Astrocyte of the spinal cord (primary cell): ENCODE results near the gene ACTR1A.

Experiments used
- DNase-seq: peaks from one replicate; pipeline ENCODE4 v3.0.0; 2011; ENCODE audit warnings: low read depth, low spot score
- H3K4me3 ChIP-seq: 2 replicates; pipeline ENCODE4 v1.5.1; 2011; ENCODE audit warnings: low read depth, mild to moderate bottlenecking, low read length, moderate library complexity
- in situ Hi-C: cut with HindIII; loops from 2 replicates; pipeline ENCODE4 v1.10.0; 2017; ENCODE audit warnings: low sequenced_read_pairs
- TF ChIP-seq, protein P1 (sequence below): IDR thresholded peaks from 2 replicates; pipeline ENCODE4 v1.5.1; 2012; ENCODE audit warnings: low read depth, mild to moderate bottlenecking, low read length, inconsistent platforms

The ACTR1A gene

DNA sequence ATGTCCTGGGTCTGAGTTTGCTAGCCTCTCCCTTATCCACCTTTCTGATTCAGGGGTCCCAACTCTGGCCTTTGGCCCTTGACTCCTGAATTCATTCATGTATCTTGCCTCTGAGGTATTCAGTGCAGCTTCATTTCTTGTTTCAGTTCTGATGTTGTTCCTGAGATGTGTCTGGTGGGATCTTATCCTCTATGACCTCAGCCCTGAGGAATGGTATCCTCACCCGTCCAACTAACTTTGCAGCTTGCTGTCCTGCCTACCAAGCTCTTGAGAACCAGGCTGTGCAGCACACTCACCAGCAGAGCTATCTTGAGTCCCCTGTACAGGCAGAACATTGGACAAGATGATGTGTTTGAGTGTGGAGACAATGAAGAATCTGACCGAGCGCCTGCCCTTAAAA lies 15.0 kb upstream of the ACTR1A start:
- no peak overlapping the region for H3K4me3 ChIP-seq
- TF ChIP-seq, protein P1, sequence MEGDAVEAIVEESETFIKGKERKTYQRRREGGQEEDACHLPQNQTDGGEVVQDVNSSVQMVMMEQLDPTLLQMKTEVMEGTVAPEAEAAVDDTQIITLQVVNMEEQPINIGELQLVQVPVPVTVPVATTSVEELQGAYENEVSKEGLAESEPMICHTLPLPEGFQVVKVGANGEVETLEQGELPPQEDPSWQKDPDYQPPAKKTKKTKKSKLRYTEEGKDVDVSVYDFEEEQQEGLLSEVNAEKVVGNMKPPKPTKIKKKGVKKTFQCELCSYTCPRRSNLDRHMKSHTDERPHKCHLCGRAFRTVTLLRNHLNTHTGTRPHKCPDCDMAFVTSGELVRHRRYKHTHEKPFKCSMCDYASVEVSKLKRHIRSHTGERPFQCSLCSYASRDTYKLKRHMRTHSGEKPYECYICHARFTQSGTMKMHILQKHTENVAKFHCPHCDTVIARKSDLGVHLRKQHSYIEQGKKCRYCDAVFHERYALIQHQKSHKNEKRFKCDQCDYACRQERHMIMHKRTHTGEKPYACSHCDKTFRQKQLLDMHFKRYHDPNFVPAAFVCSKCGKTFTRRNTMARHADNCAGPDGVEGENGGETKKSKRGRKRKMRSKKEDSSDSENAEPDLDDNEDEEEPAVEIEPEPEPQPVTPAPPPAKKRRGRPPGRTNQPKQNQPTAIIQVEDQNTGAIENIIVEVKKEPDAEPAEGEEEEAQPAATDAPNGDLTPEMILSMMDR = no peak
- in situ Hi-C loops = no loop called here
- DNase-seq = peak; percentile 35

DNA sequence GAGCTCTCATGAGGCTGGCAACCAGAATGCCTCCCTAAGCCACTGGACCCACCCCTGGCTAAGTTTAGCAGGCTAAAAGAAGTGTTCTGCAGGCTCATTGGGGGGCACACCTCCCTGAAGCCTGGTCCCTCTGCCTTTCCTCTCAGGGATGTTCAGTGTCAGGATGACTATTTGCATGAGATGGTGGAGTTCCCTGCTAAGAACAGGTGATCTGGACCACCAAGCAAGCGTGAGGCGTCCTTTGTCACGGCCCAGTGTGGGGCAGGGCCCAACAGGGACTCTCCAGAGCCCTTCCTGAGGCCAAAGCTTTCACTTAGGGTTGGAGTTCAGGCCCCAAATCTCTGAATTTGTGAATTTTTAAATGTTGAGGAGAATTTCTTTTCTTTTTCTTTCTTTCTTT lies 13.2 kb upstream of the ACTR1A start:
- no peak overlapping the region for H3K4me3 ChIP-seq
- in situ Hi-C loops = no loop called here
- DNase-seq = no peak
- TF ChIP-seq, protein P1 = no peak

DNA sequence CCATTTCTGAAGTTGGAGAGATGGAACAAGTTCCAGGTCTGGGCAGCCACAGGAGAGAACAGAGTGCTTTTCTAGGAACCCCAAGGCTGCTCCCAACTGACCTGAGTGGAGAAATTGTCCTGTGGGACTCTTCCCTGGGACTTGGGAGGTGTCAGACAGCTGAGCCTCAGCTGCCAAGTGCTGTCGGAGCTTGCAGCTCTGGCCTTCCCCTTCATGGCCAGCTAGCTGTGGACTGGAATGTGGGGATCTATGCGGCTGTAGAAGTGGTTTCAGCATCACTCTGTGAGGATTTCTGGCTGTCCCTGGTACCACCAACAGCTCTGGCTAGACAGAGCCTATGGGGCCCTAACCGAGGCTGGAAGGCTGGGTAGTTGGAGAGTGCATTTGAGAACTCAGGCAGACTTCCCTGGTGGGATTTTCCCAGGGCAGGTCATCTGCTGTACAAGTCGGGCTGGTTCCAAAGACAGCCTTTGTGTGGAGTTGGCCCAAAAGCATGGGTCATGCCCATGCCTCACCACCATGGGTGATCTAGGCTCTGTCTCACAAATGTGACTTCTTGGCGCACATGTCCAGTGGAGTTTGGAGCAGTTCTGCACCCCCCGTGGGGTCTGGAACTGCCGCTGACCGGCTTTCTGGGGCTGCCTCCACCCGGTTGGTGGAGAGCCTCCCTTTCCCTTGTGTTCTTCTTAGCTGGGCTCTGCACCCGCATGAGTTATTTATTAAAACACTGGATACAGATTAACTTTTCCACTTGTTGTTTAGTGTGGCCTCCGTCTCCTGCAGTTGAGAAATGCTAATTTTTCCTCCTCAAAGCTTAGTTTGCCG lies 12.2 kb upstream of the ACTR1A start:
- TF ChIP-seq, protein P1 = no peak
- in situ Hi-C loops = no loop called here
- no peak overlapping the region for H3K4me3 ChIP-seq
- no peak for DNase-seq

DNA sequence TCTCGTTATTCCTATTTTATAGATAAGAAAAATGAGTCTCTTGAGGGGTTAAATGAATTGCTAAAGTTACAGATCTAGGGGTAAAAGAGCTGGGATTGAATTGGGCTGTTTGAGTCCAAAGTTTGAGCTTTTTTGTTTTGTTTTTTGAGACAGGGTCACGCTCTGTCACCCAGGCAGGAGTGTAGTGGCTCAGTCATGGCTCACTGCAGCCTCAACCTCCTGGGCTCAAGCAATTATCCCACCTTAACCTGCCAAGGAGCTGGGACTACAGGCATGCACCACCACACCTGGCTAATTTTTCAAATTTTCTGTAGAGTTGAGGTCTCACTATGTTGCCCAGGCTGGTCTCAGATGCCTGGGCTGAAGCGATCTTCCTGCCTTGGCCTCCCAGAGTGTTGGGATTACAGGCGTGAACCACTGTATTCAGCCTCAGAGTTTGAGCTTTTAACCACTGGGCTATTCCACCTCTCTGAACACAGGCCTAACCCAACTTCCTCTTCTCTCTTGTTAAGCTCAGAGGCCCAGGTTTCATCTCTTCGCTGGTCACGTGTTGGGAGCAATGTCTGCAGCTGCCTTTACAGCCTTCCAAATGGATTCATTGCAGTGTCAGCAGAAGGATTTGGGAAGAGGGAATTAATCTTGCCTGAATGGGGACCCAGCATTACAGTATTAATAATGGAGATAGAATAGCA lies 9.2 kb upstream of the ACTR1A start:
- in situ Hi-C loops = no loop called here
- TF ChIP-seq, protein P1 = no peak
- H3K4me3 ChIP-seq = no peak overlapping the region
- DNase-seq = no peak

DNA sequence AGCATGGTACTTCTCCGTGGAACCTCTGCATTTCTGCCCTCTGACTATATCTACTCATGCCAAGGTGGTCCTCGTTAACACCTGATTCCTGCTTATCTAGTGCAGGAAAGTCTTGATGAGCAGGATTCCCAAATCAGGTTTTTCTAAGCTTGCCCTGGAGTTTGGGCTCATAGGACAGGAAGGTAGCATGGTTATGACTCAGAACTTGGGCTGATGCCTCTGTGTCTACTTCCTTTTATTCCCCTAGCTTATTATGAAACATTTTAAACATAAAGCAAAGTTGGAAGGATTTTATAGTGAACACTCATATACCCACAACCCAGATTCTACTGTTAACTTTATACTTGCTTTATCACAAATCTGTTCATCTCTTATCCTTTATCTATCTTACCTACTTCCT lies 6.9 kb upstream of the ACTR1A start:
- H3K4me3 ChIP-seq = no peak overlapping the region
- in situ Hi-C loops = loop anchor here (10.0 kb wide), 1 partner anchor 65 kb away; no protein-coding TSS in a partner anchor
- TF ChIP-seq, protein P1 = no peak
- DNase-seq = peak; percentile 33

DNA sequence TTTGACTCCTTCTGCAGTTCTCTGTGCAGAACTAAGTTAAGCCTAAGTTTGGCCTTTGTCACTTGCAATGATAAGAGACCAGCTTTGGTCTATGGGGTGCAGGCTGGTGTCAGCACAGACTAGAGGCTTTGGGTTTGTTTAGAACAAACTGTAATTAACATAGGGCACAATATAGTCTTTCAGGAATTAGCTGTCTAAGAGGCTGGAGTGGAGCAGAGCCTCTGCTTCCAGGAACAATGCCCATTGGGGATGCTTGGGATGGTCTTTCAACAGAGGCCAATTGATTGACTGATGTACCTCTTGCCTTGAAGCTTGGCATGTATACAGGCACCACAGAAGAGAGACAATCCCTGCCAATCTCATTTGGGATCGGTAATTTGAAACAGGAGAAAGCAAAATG lies 6.0 kb upstream of the ACTR1A start:
- no peak for DNase-seq
- TF ChIP-seq, protein P1 = no peak
- no peak overlapping the region for H3K4me3 ChIP-seq
- in situ Hi-C loops = loop anchor here (10.0 kb wide), 1 partner anchor 66 kb away; no protein-coding TSS in a partner anchor
